HL-60 (cell line): Measurements from ENCODE around the gene LAMA2.

Experiments
- DNase-seq, 2 experiments: peaks; one replicate each; pipeline ENCODE4 v3.0.0-alpha.2; 2010 to 2020; ENCODE audit warnings: low read depth in 1 of 2, low spot score in 1 of 2
- H3K27ac ChIP-seq: fragments of 250-450 bp; sonication (Bioruptor Pico); replicated peaks from 2 replicates; pipeline ENCODE4 v1.5.1; 2020; ENCODE audit warnings: mild to moderate bottlenecking, moderate library complexity
- H3K27me3 ChIP-seq: fragments of 250-450 bp; sonication (Bioruptor Pico); 2 replicates; pipeline ENCODE4 v1.5.1; 2021; ENCODE audit warnings: mild to moderate bottlenecking, moderate library complexity; ENCODE audit not compliant: insufficient read depth, poor library complexity, severe bottlenecking
- H3K4me3 ChIP-seq: replicated peaks from 2 replicates; pipeline ENCODE4 v1.5.1; 2011; ENCODE audit warnings: mild to moderate bottlenecking, control low read depth, low read length; ENCODE audit not compliant: insufficient read depth
- CTCF ChIP-seq: IDR thresholded peaks from one replicate; pipeline ENCODE4 v1.5.1; 2011; ENCODE audit warnings: low read length, control low read depth, inconsistent platforms; ENCODE audit not compliant: insufficient read depth
- GABPA ChIP-seq: IDR thresholded peaks from 2 replicates; pipeline ENCODE4 v1.6.1; 2012; ENCODE audit warnings: low read depth
- POLR2AphosphoS5 ChIP-seq: IDR thresholded peaks from 2 replicates; pipeline ENCODE4 v1.6.1; 2012; ENCODE audit warnings: low read depth
- SPI1 ChIP-seq: IDR thresholded peaks from 2 replicates; pipeline ENCODE4 v1.6.1; 2012; ENCODE audit warnings: low read depth, mild to moderate bottlenecking, borderline replicate concordance
- TF ChIP-seq, protein P1 (sequence below): IDR thresholded peaks from 2 replicates; pipeline ENCODE4 v1.6.1; 2012; ENCODE audit warnings: low read depth; ENCODE audit not compliant: insufficient replicate concordance

Gene LAMA2

DNA sequence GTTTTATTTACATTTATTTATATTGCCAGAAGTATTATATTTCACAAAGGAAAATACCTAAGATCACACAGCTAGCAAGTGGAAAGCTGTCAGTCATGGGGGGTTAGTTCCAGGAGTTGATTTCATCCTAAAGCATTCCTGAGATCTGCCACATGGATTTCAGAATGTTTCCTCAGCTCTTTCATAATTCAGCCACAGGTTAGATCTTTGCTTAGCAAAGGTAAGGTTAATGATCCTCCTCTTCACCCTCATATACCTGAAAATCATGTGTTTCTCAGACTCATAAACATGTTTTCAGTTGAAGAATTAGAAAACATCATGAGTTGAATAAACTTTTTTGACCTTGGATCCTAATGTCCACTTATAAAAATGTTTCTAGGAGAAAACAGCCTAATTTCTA, 611.6 kb downstream of the LAMA2 start:
- no peak for DNase-seq
- H3K27ac ChIP-seq = no peak overlapping the region

DNA sequence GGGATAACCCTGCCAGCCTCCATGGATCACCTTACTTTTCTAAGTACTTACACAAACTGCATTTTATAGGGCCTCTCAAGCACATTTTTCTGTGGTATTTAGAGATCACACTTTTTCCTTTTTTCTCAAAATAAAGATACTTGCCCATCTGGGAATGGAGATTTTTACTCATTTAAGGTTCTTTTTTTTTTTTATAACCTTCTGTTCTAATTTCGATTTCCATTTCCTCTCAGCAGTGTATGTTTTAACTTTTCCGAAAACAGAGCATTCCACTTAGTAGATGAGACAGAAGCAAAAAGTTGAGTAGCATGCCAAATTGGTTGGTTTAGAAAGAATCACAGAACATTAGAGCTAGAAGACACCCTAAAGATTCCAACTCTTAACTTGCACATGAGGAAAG, 612.7 kb downstream of the LAMA2 start:
- peaks cover 5% of the 10 kb centered on the region for H3K27me3 ChIP-seq
- no peak overlapping the region for H3K4me3 ChIP-seq
- TF ChIP-seq POLR2AphosphoS5 = no peak
- TF ChIP-seq SPI1 = no peak
- no peak for TF ChIP-seq CTCF
- H3K27ac ChIP-seq = no peak overlapping the region
- DNase-seq = no peak

More for the DNA sequence above, 611.6 kb downstream of the LAMA2 start:
- Histone ChIP-seq H3K4me3 (no peak overlapping the region), H3K27me3 (peaks cover 5% of the 10 kb centered on the region)
- TF ChIP-seq POLR2AphosphoS5 = no peak
- no peak for TF ChIP-seq GABPA
- no peak for TF ChIP-seq CTCF
- TF ChIP-seq, protein P1, sequence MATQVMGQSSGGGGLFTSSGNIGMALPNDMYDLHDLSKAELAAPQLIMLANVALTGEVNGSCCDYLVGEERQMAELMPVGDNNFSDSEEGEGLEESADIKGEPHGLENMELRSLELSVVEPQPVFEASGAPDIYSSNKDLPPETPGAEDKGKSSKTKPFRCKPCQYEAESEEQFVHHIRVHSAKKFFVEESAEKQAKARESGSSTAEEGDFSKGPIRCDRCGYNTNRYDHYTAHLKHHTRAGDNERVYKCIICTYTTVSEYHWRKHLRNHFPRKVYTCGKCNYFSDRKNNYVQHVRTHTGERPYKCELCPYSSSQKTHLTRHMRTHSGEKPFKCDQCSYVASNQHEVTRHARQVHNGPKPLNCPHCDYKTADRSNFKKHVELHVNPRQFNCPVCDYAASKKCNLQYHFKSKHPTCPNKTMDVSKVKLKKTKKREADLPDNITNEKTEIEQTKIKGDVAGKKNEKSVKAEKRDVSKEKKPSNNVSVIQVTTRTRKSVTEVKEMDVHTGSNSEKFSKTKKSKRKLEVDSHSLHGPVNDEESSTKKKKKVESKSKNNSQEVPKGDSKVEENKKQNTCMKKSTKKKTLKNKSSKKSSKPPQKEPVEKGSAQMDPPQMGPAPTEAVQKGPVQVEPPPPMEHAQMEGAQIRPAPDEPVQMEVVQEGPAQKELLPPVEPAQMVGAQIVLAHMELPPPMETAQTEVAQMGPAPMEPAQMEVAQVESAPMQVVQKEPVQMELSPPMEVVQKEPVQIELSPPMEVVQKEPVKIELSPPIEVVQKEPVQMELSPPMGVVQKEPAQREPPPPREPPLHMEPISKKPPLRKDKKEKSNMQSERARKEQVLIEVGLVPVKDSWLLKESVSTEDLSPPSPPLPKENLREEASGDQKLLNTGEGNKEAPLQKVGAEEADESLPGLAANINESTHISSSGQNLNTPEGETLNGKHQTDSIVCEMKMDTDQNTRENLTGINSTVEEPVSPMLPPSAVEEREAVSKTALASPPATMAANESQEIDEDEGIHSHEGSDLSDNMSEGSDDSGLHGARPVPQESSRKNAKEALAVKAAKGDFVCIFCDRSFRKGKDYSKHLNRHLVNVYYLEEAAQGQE = no peak
- no peak for TF ChIP-seq SPI1

GRCh38 chr6:129497481-129498441, 614.8 kb downstream of the LAMA2 start:
- TF ChIP-seq CTCF = no peak
- no peak for TF ChIP-seq SPI1
- TF ChIP-seq, protein P1 = no peak
- TF ChIP-seq POLR2AphosphoS5 = no peak
- DNase-seq = no peak
- H3K4me3 ChIP-seq = no peak overlapping the region
- H3K27ac ChIP-seq = no peak overlapping the region
- peaks cover 5% of the 10 kb centered on the region for H3K27me3 ChIP-seq
